ENCODE measurements around the gene OR51S1. TPM values are rescaled to one million over a fixed set of nuclear protein-coding genes. Genes with fewer than 3 reads are reported as not detected.
"Not testable (repeated sequence)": the region's sequence is repeated elsewhere in the genome, so short reads cannot be mapped to it uniquely, and the experiment has no call there.

The OR51S1 gene, protein sequence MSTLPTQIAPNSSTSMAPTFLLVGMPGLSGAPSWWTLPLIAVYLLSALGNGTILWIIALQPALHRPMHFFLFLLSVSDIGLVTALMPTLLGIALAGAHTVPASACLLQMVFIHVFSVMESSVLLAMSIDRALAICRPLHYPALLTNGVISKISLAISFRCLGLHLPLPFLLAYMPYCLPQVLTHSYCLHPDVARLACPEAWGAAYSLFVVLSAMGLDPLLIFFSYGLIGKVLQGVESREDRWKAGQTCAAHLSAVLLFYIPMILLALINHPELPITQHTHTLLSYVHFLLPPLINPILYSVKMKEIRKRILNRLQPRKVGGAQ
- not detected for total RNA-seq

DNA sequence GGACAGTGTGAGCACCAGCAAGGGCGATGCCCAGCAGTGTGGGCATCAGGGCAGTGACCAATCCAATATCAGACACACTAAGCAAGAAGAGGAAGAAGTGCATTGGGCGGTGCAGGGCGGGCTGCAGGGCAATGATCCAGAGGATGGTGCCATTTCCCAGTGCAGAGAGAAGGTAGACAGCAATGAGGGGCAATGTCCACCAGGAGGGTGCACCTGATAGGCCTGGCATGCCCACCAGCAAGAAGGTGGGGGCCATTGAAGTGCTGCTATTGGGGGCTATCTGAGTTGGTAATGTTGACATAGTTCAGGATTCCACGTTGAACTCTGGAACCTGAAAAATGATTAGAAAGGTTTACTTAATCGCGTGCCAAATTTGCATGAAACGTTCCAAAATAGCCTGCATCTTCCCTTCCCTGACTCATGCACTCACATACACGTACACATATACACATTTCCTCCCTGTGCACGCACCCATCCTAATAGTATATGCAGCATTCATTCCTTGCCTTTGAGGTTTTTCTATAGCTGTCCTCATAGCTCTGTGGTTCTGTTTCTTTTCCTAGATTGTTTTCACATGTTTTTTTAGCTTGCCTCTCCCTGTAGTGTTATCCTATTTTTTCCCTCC lies at the start of gene OR51S1:
TSS of gene OR51S1 (minus strand) at position 301 of the 625 bp plus-strand sequence. CDS start at position 301, 0 bp downstream.
- Mint-ChIP-seq H3K27me3 (no peaks in the 10 kb centered on the region), H3K27ac (no peak within 1 kb of the TSS), H3K36me3 (ENCODE audit: low read depth) (no peaks in the 10 kb centered on the region), H3K4me1 (no peaks in the 10 kb centered on the region), H3K4me3 (no peak within 1 kb of the TSS), H3K9me3 (no peaks in the 10 kb centered on the region)
- ChIA-PET POLR2A (no interaction called here), CTCF (no interaction called here)
- DNase-seq: no peak

DNA sequence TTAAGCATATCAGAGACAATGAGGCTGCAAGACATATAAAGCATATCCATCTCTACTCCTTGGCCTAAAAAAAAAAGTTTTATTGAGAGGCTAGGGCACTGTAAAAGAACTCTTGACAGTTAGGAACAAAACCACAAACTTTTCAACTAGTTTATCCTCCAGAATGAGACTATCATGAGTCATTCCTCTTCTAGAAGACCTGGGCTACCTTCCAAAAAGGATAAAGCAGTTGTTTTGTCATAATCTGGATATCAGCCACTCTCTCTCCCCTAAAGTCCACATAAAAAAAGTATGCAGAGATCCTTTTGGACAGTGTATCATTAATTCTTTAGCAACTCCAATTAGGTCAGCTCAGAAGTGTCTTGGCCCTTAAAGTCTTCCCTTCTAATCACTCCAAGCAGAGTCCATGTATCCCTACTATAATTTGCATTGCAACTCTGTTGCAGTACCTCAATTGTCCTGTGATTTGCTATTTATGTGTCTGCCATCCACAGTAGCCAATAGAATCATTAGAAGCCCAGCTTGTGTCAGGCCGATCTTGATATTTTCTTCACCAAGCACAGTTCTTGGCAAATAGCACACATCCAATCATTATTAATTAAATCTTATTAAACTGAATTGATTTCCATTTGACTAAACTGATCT lies 43.1 kb upstream of the OR51S1 start:
- H3K27ac Mint-ChIP-seq: no peak overlapping the region
- ChIA-PET POLR2A (no interaction called here), CTCF (no interaction called here)
- no peaks in the 10 kb centered on the region for H3K4me1 Mint-ChIP-seq
- no peak for DNase-seq
- no peaks in the 10 kb centered on the region for H3K27me3 Mint-ChIP-seq
- H3K9me3 Mint-ChIP-seq: no peaks in the 10 kb centered on the region
- H3K36me3 Mint-ChIP-seq (ENCODE audit: low read depth): no peaks in the 10 kb centered on the region
- H3K4me3 Mint-ChIP-seq: no peak overlapping the region

GRCh38 chr11:4890279-4890678 lies 41.3 kb upstream of the OR51S1 start:
- POLR2A ChIA-PET: no interaction called here
- no peaks in the 10 kb centered on the region for H3K27me3 Mint-ChIP-seq

DNA sequence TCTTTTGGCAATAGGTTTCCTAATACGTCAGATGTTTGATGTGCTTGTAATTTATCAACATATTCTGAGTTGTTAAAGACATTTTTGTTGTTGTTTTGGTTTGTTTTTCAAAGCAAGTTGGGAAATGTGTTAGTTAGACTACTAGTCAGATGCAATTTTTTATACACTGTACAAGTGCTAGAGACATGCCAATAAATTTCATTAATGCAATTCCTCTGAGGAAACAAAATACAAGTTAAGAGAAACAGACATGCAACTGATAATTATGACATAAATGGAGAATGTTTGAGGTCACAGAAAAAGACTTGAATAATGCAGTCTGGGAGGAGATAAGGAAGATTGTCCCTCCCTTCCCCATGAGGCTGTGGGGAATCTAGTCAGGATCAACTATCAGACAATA lies 38.6 kb upstream of the OR51S1 start:
- H3K4me1 Mint-ChIP-seq: no peaks in the 10 kb centered on the region
- H3K27me3 Mint-ChIP-seq: no peaks in the 10 kb centered on the region
- no peaks in the 10 kb centered on the region for H3K36me3 Mint-ChIP-seq (ENCODE audit: low read depth)
- no peaks in the 10 kb centered on the region for H3K9me3 Mint-ChIP-seq
- DNase-seq: no peak
- ChIA-PET CTCF (no interaction called here), POLR2A (no interaction called here)
- H3K4me3 Mint-ChIP-seq: no peak overlapping the region
- H3K27ac Mint-ChIP-seq: no peak overlapping the region

More at GRCh38 chr11:4890279-4890678, 41.3 kb upstream of the OR51S1 start:
- Mint-ChIP-seq H3K4me1 (no peaks in the 10 kb centered on the region), H3K4me3 (no peak overlapping the region), H3K36me3 (ENCODE audit: low read depth) (no peaks in the 10 kb centered on the region), H3K9me3 (no peaks in the 10 kb centered on the region), H3K27ac (no peak overlapping the region)
- CTCF ChIA-PET: no interaction called here
- DNase-seq: no peak

DNA sequence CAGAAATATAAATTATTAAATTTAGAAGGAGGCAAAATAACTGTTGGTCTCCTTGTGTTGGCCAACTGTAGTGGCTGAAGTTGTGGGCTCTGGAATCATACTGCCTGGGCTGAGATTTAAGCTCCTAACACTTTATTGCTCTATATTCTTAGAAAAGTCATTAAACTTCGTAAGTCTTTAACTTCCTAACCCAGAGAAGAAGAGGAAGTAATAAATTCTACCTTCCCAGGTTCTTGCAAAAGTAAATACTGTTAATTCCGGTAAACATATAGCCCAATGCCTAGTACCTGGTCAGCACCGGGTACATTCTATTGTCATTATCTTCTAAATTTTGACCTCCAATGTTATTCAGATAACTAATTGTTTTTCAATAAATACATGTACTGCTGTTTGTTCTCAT lies 37.2 kb upstream of the OR51S1 start:
- no peak overlapping the region for H3K4me3 Mint-ChIP-seq
- no peak overlapping the region for H3K27ac Mint-ChIP-seq
- no peaks in the 10 kb centered on the region for H3K4me1 Mint-ChIP-seq
- POLR2A ChIA-PET: no interaction called here
- no peak for DNase-seq
- no peaks in the 10 kb centered on the region for H3K27me3 Mint-ChIP-seq
- CTCF ChIA-PET: no interaction called here
- no peaks in the 10 kb centered on the region for H3K36me3 Mint-ChIP-seq (ENCODE audit: low read depth)
- H3K9me3 Mint-ChIP-seq: no peaks in the 10 kb centered on the region

DNA sequence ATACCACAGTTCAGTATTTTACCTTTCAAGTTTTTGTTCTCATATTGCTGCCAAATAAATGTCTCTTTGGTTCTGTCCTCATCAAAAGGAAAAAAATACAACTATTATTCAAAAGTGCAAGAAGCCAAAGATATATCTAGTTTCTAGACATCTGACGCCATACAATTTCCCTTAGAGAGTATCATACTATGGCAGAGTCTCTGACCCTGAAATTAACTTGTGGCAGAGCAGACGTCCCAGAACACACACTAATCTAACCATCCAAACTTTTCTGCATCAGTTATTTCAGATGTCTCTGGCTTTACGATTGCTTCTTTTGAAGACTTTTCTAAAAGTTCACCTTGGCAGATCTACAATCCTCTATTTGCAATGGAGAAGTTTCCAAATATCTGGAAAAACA lies 35.4 kb upstream of the OR51S1 start:
- Mint-ChIP-seq H3K36me3 (ENCODE audit: low read depth) (no peaks in the 10 kb centered on the region), H3K27me3 (no peaks in the 10 kb centered on the region), H3K4me3 (no peak overlapping the region), H3K9me3 (no peaks in the 10 kb centered on the region), H3K4me1 (no peaks in the 10 kb centered on the region), H3K27ac (no peak overlapping the region)
- DNase-seq: no peak
- ChIA-PET CTCF (no interaction called here), POLR2A (no interaction called here)

- Mint-ChIP-seq H3K36me3 (ENCODE audit: low read depth) (no peaks in the 10 kb centered on the region), H3K4me3 (no peak overlapping the region), H3K27ac (no peak overlapping the region), H3K9me3 (no peaks in the 10 kb centered on the region), H3K27me3 (no peaks in the 10 kb centered on the region), H3K4me1 (no peaks in the 10 kb centered on the region)
- CTCF ChIA-PET: no interaction called here
- POLR2A ChIA-PET: no interaction called here
- no peak for DNase-seq
Measured at GRCh38 chr11:4882543-4882942, 33.5 kb upstream of the OR51S1 start.

GRCh38 chr11:4881860-4882500 lies 33.0 kb upstream of the OR51S1 start, which contains the start of gene OR51T1:
Gene OR51T1 (plus strand): TSS chr11:4881900. CDS start chr11:4881900, 0 bp downstream.
- Mint-ChIP-seq H3K27me3 (no peaks in the 10 kb centered on the region), H3K4me3 (no peak within 1 kb of the TSS), H3K36me3 (ENCODE audit: low read depth) (no peaks in the 10 kb centered on the region), H3K9me3 (no peaks in the 10 kb centered on the region), H3K4me1 (no peaks in the 10 kb centered on the region), H3K27ac (no peak within 1 kb of the TSS)
- ChIA-PET CTCF (no interaction called here), POLR2A (no interaction called here)
- no peak for DNase-seq

DNA sequence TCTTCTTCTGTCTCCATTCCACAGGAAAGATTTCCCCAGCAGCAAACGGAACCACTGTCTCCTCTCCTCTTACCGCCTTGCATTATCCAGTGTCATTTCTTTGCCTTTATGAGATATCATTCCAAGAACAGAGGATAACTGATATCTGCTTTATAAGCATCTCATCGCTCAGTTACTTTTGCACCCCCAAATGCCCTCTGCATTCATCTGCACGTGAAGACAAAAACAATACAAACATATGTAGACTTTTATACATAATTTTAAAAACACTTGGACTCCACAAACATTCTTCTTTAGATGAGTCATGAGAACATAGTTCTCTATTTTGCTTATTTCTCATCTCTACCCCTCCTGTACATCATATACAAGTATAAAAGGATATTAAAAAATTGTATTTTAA lies 32.2 kb upstream of the OR51S1 start:
- no peak for DNase-seq
- ChIA-PET POLR2A (no interaction called here), CTCF (no interaction called here)
- H3K36me3 Mint-ChIP-seq (ENCODE audit: low read depth): no peaks in the 10 kb centered on the region
- H3K4me3 Mint-ChIP-seq: no peak overlapping the region
- no peaks in the 10 kb centered on the region for H3K27me3 Mint-ChIP-seq
- H3K27ac Mint-ChIP-seq: no peak overlapping the region
- no peaks in the 10 kb centered on the region for H3K4me1 Mint-ChIP-seq
- no peaks in the 10 kb centered on the region for H3K9me3 Mint-ChIP-seq

DNA sequence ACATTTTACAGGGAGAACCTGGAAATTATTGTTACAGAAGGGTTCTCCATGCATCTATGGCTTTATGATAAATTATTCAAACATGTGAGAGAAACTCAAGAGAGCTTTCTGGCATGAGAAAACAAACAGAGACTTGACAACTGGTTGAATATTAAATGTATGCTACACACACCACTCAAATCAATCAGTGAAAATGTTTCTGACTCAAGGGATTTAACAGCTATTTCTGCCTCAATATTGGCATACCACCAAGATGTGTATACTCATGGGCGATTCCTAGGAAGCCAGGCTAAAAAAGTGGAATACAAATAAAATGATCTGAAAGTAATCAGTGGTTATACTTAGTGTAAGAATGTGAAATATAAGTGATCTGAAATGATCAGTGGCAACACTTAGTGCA lies 16.8 kb upstream of the OR51S1 start:
- Mint-ChIP-seq H3K9me3 (no peaks in the 10 kb centered on the region), H3K4me3 (no peak overlapping the region), H3K4me1 (no peaks in the 10 kb centered on the region), H3K36me3 (ENCODE audit: low read depth) (no peaks in the 10 kb centered on the region), H3K27ac (no peak overlapping the region), H3K27me3 (no peaks in the 10 kb centered on the region)
- CTCF ChIA-PET: no interaction called here
- no peak for DNase-seq
- POLR2A ChIA-PET: no interaction called here

DNA sequence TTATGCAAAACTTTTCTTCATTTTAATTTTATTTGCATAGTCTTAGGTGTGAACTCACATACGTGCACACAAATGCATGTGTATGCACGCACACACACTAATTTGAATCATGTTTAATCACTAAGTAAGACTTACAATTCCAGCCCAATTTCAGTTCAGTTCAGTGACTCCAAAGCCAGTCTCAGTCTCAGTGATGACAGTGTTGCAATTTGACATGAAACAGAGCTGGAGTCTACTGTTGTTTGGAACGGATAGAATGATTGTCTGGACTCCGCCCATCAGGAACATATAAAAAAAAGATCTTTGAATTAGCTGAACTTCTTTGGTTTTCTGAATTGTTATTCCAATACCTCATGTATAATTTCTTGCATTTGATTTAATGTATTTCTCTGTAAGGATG lies 14.9 kb upstream of the OR51S1 start:
- H3K27ac Mint-ChIP-seq: no peak overlapping the region
- no peaks in the 10 kb centered on the region for H3K27me3 Mint-ChIP-seq
- no peaks in the 10 kb centered on the region for H3K4me1 Mint-ChIP-seq
- no peak for DNase-seq
- H3K36me3 Mint-ChIP-seq (ENCODE audit: low read depth): no peaks in the 10 kb centered on the region
- CTCF ChIA-PET: no interaction called here
- no peak overlapping the region for H3K4me3 Mint-ChIP-seq
- no peaks in the 10 kb centered on the region for H3K9me3 Mint-ChIP-seq
- POLR2A ChIA-PET: no interaction called here

DNA sequence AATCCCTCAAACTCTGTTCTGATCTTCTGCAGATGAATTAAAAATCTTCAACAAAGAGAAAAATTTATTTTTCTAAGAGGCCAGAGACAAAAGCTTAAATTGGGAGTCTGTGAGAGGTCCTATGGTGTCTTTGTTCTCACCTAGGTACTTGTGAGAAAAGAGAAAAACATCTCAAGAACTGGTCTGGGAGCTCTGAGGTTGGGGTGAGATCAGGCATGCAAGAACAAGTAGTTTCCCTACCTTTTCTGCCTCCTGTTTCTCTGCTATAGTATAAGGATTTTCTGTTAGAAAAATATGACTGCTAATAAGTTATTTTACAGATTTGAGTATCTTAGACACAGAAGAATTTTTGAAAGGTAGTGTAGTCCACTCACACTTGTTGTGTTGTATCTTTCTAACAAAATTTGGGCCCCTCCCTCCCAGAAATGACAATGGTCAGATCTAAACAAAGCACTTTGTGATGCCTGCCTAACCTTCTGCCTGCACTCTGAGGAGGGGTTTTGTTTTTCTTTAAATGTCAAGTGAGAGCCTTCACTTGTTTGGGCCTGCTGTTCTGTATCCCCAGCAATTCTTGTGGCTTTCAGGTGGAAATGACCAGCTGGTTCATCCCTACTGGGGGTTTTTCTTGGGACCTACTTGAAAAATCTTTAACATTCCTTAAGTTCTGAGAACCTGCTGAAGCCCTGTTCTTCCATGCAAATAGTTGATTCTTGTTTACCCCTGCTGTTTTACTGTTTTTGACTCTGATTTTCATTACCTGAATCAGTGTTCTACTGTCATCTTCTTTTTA lies 13.6 kb upstream of the OR51S1 start:
- CTCF ChIA-PET: no interaction called here
- Mint-ChIP-seq H3K27me3 (no peaks in the 10 kb centered on the region), H3K4me1 (no peaks in the 10 kb centered on the region), H3K36me3 (ENCODE audit: low read depth) (no peaks in the 10 kb centered on the region), H3K9me3 (no peaks in the 10 kb centered on the region), H3K4me3 (no peak overlapping the region), H3K27ac (no peak overlapping the region)
- POLR2A ChIA-PET: no interaction called here
- no peak for DNase-seq

GRCh38 chr11:4854286-4854685 lies 5.3 kb upstream of the OR51S1 start:
- DNase-seq; H3K27ac Mint-ChIP-seq; H3K4me1 Mint-ChIP-seq; CTCF ChIA-PET; POLR2A ChIA-PET; H3K9me3 Mint-ChIP-seq; H3K27me3 Mint-ChIP-seq; H3K36me3 Mint-ChIP-seq (ENCODE audit: low read depth); H3K4me3 Mint-ChIP-seq: not testable (repeated sequence)
